ENCODE data around the gene FOXP1.

- no peak for TF ChIP-seq POLR2AphosphoS5 (IDR thresholded peaks at IDR 0.05)
- no peak for TF ChIP-seq CTCF (IDR thresholded peaks at IDR 0.05)
Measured at GRCh38 chr3:71053495-71053894, 530.0 kb downstream of the FOXP1 start.
